Panc1 (cell line): ENCODE results near the gene NUP188. TPM values are rescaled to one million over a fixed set of nuclear protein-coding genes. Genes with fewer than 3 reads are reported as not detected.

Experiments used
- ATAC-seq: fragments of 200-7000 bp; cut with Tn5 transposase; 2 replicates; pipeline ENCODE4 v1.9.1; 2020; ENCODE audit warnings: mild to moderate bottlenecking, moderate library complexity
- BruUV-seq: library from RNA; stranded (reverse); fragments of 400-500 nt; replicated peaks from 2 replicates; lab custom pipeline; 2021; lab: Mats Ljungman, UMichigan
- CTCF ChIA-PET: fragments of 300-600 bp; sonication (Branson Sonifier 250); formaldehyde crosslinking; loops from one replicate; lab custom pipeline; 2022; ENCODE audit warnings: antibody characterized with exemption; lab: Charles Lee
- POLR2A ChIA-PET: fragments of 300-600 bp; sonication (Branson Sonifier 250); formaldehyde crosslinking; loops from one replicate; lab custom pipeline; 2022; ENCODE audit warnings: antibody characterized with exemption; lab: Charles Lee
- DNase-seq: peaks from one replicate; pipeline ENCODE4 v3.0.0-alpha.2; 2010; ENCODE audit warnings: low read depth, low spot score
- H3K27ac ChIP-seq: 2 replicates; pipeline ENCODE4 v1.5.1; 2011; ENCODE audit warnings: mild to moderate bottlenecking, low read length, inconsistent platforms
- H3K27me3 ChIP-seq: fragments of 200-500 bp; sonication (Bioruptor generic); 2 replicates; pipeline ENCODE4 v1.6.0; 2014; ENCODE audit warnings: low read length, inconsistent platforms; ENCODE audit not compliant: control insufficient read depth, insufficient read depth
- H3K36me3 ChIP-seq: fragments of 200-500 bp; sonication (Bioruptor generic); 2 replicates; pipeline ENCODE4 v1.5.1; 2014; ENCODE audit warnings: inconsistent platforms, mild to moderate bottlenecking, low read length, moderate library complexity; ENCODE audit not compliant: control insufficient read depth, insufficient read depth
- H3K4me1 ChIP-seq: 2 replicates; pipeline ENCODE4 v1.5.1; 2011; ENCODE audit warnings: inconsistent platforms, mild to moderate bottlenecking, low read length, moderate library complexity; ENCODE audit not compliant: control insufficient read depth, insufficient read depth
- H3K4me3 ChIP-seq, 2 experiments: 2 replicates each; pipeline ENCODE4 v1.5.1; 2011 to 2012; ENCODE audit warnings: low read depth in 2 of 2, low read length in 2 of 2, mild to moderate bottlenecking in 2 of 2, inconsistent platforms in 1 of 2, moderate library complexity in 1 of 2
- H3K9me3 ChIP-seq: fragments of 200-500 bp; sonication (Bioruptor generic); 2 replicates; pipeline ENCODE4 v1.5.1; 2014; ENCODE audit warnings: low read depth, mild to moderate bottlenecking, inconsistent platforms, low read length, moderate library complexity; ENCODE audit not compliant: control insufficient read depth, insufficient read depth
- CTCF ChIP-seq: fragments of 450-650 bp; IDR thresholded peaks from 2 replicates; pipeline ENCODE4 v1.5.1; 2017; ENCODE audit warnings: mild to moderate bottlenecking
- POLR2AphosphoS5 ChIP-seq: IDR thresholded peaks from 2 replicates; pipeline ENCODE4 v1.6.1; 2012; ENCODE audit warnings: mild to moderate bottlenecking, low read depth, low read length, moderate library complexity
- REST ChIP-seq, 2 experiments: IDR thresholded peaks; 2 replicates each; pipeline ENCODE4 v1.6.1; 2011 to 2012; ENCODE audit warnings: low read depth in 2 of 2, control low read depth in 1 of 2, low read length in 1 of 2, mild to moderate bottlenecking in 1 of 2, moderate library complexity in 1 of 2; ENCODE audit not compliant: insufficient read depth in 1 of 2
- SIN3A ChIP-seq: IDR thresholded peaks from 2 replicates; pipeline ENCODE4 v1.6.1; 2012; ENCODE audit warnings: low read depth, mild to moderate bottlenecking, low read length, moderate library complexity, borderline replicate concordance; ENCODE audit not compliant: insufficient read depth
- TCF7L2 ChIP-seq: IDR thresholded peaks from 2 replicates; pipeline ENCODE4 v1.6.1; 2011; ENCODE audit warnings: mild to moderate bottlenecking, low read depth, low read length, inconsistent platforms
- in situ Hi-C: cut with HindIII; loops from 2 replicates; pipeline ENCODE4 v1.10.0; 2016; ENCODE audit warnings: low sequenced_read_pairs, low pct_unique_long_range_greater_than_20kb
- intact Hi-C: fragments of 100-400 bp; cut with micrococcal nuclease; formaldehyde crosslinking; loops from one replicate; pipeline ENCODE4 v1.10.0; 2022; ENCODE audit not compliant: unreplicated experiment
- total RNA-seq: library from RNA; stranded (reverse); gene quantifications from one replicate; pipeline ENCODE4 v1.2.1, GENCODE V29; 2021; ENCODE audit not compliant: unreplicated experiment

Gene NUP188
- total RNA-seq, 1 experiment from 2014 or later: 69.9 TPM

GRCh38 chr9:129014124-129014523 is 66.6 kb downstream of the NUP188 start:
- ATAC-seq: no peak
- BruUV-seq: no TSS peak
- in situ Hi-C loops (no loop called here), intact Hi-C loops (no loop called here)
- no peak for TF ChIP-seq POLR2AphosphoS5
- Histone ChIP-seq H3K27me3 (no peaks in the 10 kb centered on the region), H3K4me1 (no peaks in the 10 kb centered on the region), H3K9me3 (no peaks in the 10 kb centered on the region), H3K36me3 (no peaks in the 10 kb centered on the region), H3K27ac (no peak overlapping the region), H3K4me3 (no peak overlapping the region)
- no peak for DNase-seq
- ChIA-PET POLR2A (no interaction called here), CTCF (no interaction called here)

- in situ Hi-C loops (no loop called here), intact Hi-C loops (no loop called here)
- H3K36me3 ChIP-seq: no peaks in the 10 kb centered on the region
- H3K27me3 ChIP-seq: no peaks in the 10 kb centered on the region
- ChIA-PET CTCF (interaction anchor here (0.5 kb wide), 1 partner anchor 13 kb away, joined by 3 read pairs; the partner anchor contains the start of gene SH3GLB2), POLR2A (no interaction called here)
- H3K4me1 ChIP-seq: no peaks in the 10 kb centered on the region
- ATAC-seq (no peak), DNase-seq (no peak)
- TF ChIP-seq SIN3A: no peak
- H3K4me3 ChIP-seq: no peak overlapping the region
- BruUV-seq: no TSS peak
- no peaks in the 10 kb centered on the region for H3K9me3 ChIP-seq
- H3K27ac ChIP-seq: no peak overlapping the region
Measured at GRCh38 chr9:129014608-129015007, 67.1 kb downstream of the NUP188 start.

- BruUV-seq: no TSS peak
- DNase-seq (no peak), ATAC-seq (no peak)
- in situ Hi-C loops: no loop called here
- H3K4me3 ChIP-seq: no peak overlapping the region
- intact Hi-C loops: no loop called here
- no peaks in the 10 kb centered on the region for H3K36me3 ChIP-seq
- H3K9me3 ChIP-seq: no peaks in the 10 kb centered on the region
- POLR2A ChIA-PET: no interaction called here
- no peak for TF ChIP-seq CTCF
- no peak for TF ChIP-seq REST (IDR thresholded peaks at IDR 0.05; ENCODE audit: insufficient read depth in 1 of 2, low read depth in 2 of 2, low read length in 1 of 2)
- TF ChIP-seq TCF7L2: no peak
- no peak for TF ChIP-seq SIN3A
- no peak for TF ChIP-seq POLR2AphosphoS5
- no peak overlapping the region for H3K27ac ChIP-seq
- CTCF ChIA-PET: no interaction called here
- H3K27me3 ChIP-seq: no peaks in the 10 kb centered on the region
- H3K4me1 ChIP-seq: peaks cover 16% of the 10 kb centered on the region
Measured at GRCh38 chr9:129021091-129021490, 73.6 kb downstream of the NUP188 start.
